GM19467 (cell line): ENCODE data around the gene SSTR3.

Source experiments
- ATAC-seq: cut with Tn5 transposase; IDR thresholded peaks from one replicate; pipeline ENCODE4 v1.9.1; 2021; ENCODE audit warnings: mild to moderate bottlenecking, moderate library complexity; ENCODE audit not compliant: unreplicated experiment

The SSTR3 gene

GRCh38 chr22:37169947-37170688 is 42.2 kb downstream of the SSTR3 start:
- no peak for ATAC-seq

GRCh38 chr22:37169406-37169805 is 42.9 kb downstream of the SSTR3 start:
- no peak for ATAC-seq

- ATAC-seq = no peak
These were observed 44.2 kb downstream of the SSTR3 start for GRCh38 chr22:37167981-37168647.

- no peak for ATAC-seq
These were observed 44.9 kb downstream of the SSTR3 start for GRCh38 chr22:37167176-37167980.

- no peak for ATAC-seq
These were observed 45.6 kb downstream of the SSTR3 start for GRCh38 chr22:37166675-37167066.

GRCh38 chr22:37165940-37166674 is 46.2 kb downstream of the SSTR3 start:
- no peak for ATAC-seq

- no peak for ATAC-seq
These were observed 47.2 kb downstream of the SSTR3 start for GRCh38 chr22:37165066-37165465.

GRCh38 chr22:37164505-37164887 is 47.8 kb downstream of the SSTR3 start:
- ATAC-seq = no peak

- peak; percentile 27 for ATAC-seq
These were observed 48.4 kb downstream of the SSTR3 start for GRCh38 chr22:37163575-37164504.

GRCh38 chr22:37163096-37163489 is 49.2 kb downstream of the SSTR3 start:
- ATAC-seq = no peak

GRCh38 chr22:37162221-37163095 is 49.8 kb downstream of the SSTR3 start:
- no peak for ATAC-seq

GRCh38 chr22:37161443-37161842 is 50.8 kb downstream of the SSTR3 start:
- no peak for ATAC-seq

- ATAC-seq = no peak
These were observed 52.2 kb downstream of the SSTR3 start for GRCh38 chr22:37160027-37160426.

- no peak for ATAC-seq
These were observed 53.4 kb downstream of the SSTR3 start for GRCh38 chr22:37158963-37159290.

- no peak for ATAC-seq
These were observed 54.6 kb downstream of the SSTR3 start for GRCh38 chr22:37157516-37158285.

- ATAC-seq = no peak
These were observed 55.4 kb downstream of the SSTR3 start for GRCh38 chr22:37156686-37157435.

- ATAC-seq = no peak
These were observed 56.3 kb downstream of the SSTR3 start for GRCh38 chr22:37155971-37156370.
